Measurements from ENCODE around the gene CHADL. TPM values are rescaled to one million over a fixed set of nuclear protein-coding genes. Genes with fewer than 3 reads are reported as not detected.

The CHADL gene
- total and polyA plus RNA-seq, 11 donors: 3.9 to 31.2 (median 10.7) TPM

DNA sequence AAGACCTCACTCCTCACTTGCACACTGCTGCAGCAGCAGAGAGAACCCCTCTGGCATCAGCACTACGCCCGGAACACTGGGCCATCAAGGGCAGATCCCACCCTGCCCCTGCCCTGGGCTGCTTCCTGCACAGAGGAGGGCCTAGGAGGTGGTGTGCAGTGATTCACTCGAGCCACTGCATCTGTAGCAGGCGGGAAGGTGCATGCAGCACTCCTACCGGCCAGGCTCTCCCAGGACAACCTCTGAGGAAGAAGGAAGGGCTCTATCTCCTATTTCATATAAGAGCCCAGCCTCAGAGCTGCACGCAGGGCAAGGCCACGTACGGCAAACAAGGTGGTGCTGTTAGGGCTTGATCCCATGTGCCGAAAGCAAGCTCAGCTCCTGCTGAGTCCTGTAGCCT lies 31.1 kb upstream of the CHADL start:
- Histone ChIP-seq H3K27me3 (no peaks in the 10 kb centered on the region), H3K4me1 (peaks cover 0 to 4% (median 0%) of the 10 kb centered on the region in 12 donors), H3K36me3 (peaks cover 0 to 97% (median 89%) of the 10 kb centered on the region in 9 donors), H3K27ac (no peak overlapping the region), H3K9me3 (no peaks in the 10 kb centered on the region), H3K4me3 (no peak overlapping the region)
- 91 to 94% (median 94%) methylated on average over 8 to 9 of the region's 9 CpGs for WGBS, 4 donors
- intact Hi-C loops (cut with DNase I): no loop called here
- ATAC-seq (no peak), DNase-seq (peak in 1 of 5 donors; percentile 9)
- TF ChIP-seq CTCF (IDR thresholded peaks at IDR 0.05): no peak
- TF ChIP-seq POLR2A (IDR thresholded peaks at IDR 0.05): no peak

- intact Hi-C loops (cut with DNase I): loop anchor here in 1 of 10 donors (10.0 kb wide), 1 partner anchor 93 kb away; no protein-coding TSS in a partner anchor
- H3K4me1 ChIP-seq: no peaks in the 10 kb centered on the region
- ATAC-seq: no peak
- peak in 1 of 5 donors; percentile 18 for DNase-seq
- H3K9me3 ChIP-seq: no peaks in the 10 kb centered on the region
- H3K36me3 ChIP-seq: peaks cover 0 to 95% (median 85%) of the 10 kb centered on the region in 9 donors
- 94 to 97% (median 96%) methylated on average over 16 of the region's 16 CpGs for WGBS, 4 donors
- TF ChIP-seq POLR2A (IDR thresholded peaks at IDR 0.05) (no peak), CTCF (IDR thresholded peaks at IDR 0.05) (no peak)
- no peak overlapping the region for H3K27ac ChIP-seq
- no peaks in the 10 kb centered on the region for H3K27me3 ChIP-seq
- no peak overlapping the region for H3K4me3 ChIP-seq
These were observed 27.2 kb upstream of the CHADL start for GRCh38 chr22:41267958-41268357.

GRCh38 chr22:41264408-41264941 lies 23.7 kb upstream of the CHADL start:
- no peak for ATAC-seq
- intact Hi-C loops (cut with DNase I): loop anchor here in 2 of 10 donors (5.0 to 10.0 kb wide), 2 partner anchors 67 to 90 kb away; no protein-coding TSS in a partner anchor
- Histone ChIP-seq H3K4me1 (peaks cover 0 to 21% (median 5%) of the 10 kb centered on the region in 12 donors), H3K27ac (no peak overlapping the region), H3K36me3 (peaks cover 4 to 94% (median 84%) of the 10 kb centered on the region in 9 donors), H3K4me3 (no peak overlapping the region), H3K9me3 (no peaks in the 10 kb centered on the region), H3K27me3 (no peaks in the 10 kb centered on the region)
- TF ChIP-seq CTCF (IDR thresholded peaks at IDR 0.05): no peak
- no peak for TF ChIP-seq POLR2A (IDR thresholded peaks at IDR 0.05)
- WGBS, 4 donors: 93 to 96% (median 94%) methylated on average over 13 to 15 of the region's 15 CpGs
- no peak for DNase-seq

GRCh38 chr22:41263704-41264103 lies 23.0 kb upstream of the CHADL start:
- WGBS, 4 donors: 60 to 93% (median 91%) methylated on average over 1 to 2 of the region's 2 CpGs
- DNase-seq: no peak
- no peak for TF ChIP-seq POLR2A (IDR thresholded peaks at IDR 0.05)
- ATAC-seq: no peak
- H3K27me3 ChIP-seq: no peaks in the 10 kb centered on the region
- H3K9me3 ChIP-seq: no peaks in the 10 kb centered on the region
- intact Hi-C loops (cut with DNase I): loop anchor here in 3 of 10 donors (2.0 to 10.0 kb wide), 3 partner anchors 21 to 89 kb away; no protein-coding TSS in a partner anchor
- peaks cover 4 to 94% (median 81%) of the 10 kb centered on the region in 9 donors for H3K36me3 ChIP-seq
- H3K4me1 ChIP-seq: peaks cover 0 to 21% (median 5%) of the 10 kb centered on the region in 12 donors
- no peak overlapping the region for H3K4me3 ChIP-seq
- H3K27ac ChIP-seq: no peak overlapping the region
